ENCODE results near the gene LARGE1. TPM values are rescaled to one million over a fixed set of nuclear protein-coding genes. Genes with fewer than 3 reads are reported as not detected.

Gene LARGE1
- total and polyA plus RNA-seq, 2 of the 8 experiments (the other 6 are each of a cell fraction or from before 2014, with no cell fraction given) = 43.7 to 83.0 TPM

DNA sequence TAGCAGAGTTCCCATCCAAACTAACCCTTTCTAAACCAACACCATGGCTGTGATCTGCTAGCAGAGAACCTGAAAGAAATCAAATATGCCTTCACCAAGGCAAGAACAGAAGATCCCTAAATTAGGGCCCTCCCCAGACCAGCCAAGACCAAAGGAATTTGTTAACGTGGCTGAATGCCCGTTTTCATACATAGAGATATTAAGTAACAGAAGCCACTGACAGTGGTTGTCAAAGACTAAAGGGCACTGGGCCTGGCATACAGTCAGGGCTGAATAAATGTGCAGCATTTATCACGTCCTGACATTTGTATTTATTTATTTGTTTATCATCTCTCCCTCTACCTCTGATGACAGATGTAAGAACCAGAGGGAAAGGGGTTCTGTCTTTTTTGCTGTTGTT is 271.8 kb downstream of the LARGE1 start:
- Histone ChIP-seq H3K4me2 (ENCODE audit: insufficient read depth in 1 of 2, low read depth in 2 of 2, low read length in 2 of 2) (no peak overlapping the region), H4K5ac (ENCODE audit: insufficient read length, low read depth, low read length) (no peak overlapping the region), H3K79me2 (ENCODE audit: control insufficient read depth in 1 of 2, insufficient read depth in 2 of 2, low read length in 2 of 2) (peaks cover 0 to 53% of the 10 kb centered on the region in 2 experiments; a peak in 2 of 4 replicates), H3K56ac (replicated peaks; ENCODE audit: insufficient read length, low read depth, low read length) (no peak overlapping the region), H2BK120ac (replicated peaks; ENCODE audit: low read depth, low read length) (no peak overlapping the region), H3K4me1 (replicated peaks in 1 of 4; ENCODE audit: control insufficient read depth in 3 of 4, insufficient read depth in 4 of 4, low read length in 3 of 4) (no peaks in the 10 kb centered on the region), H3K9me3 (ENCODE audit: insufficient read depth in 2 of 2, low read depth in 1 of 2, low read length in 1 of 2) (peaks cover 0 to 3% of the 10 kb centered on the region in 2 experiments; a peak in 1 of 4 replicates), H4K20me1 (replicated peaks in 1 of 2; ENCODE audit: control insufficient read depth in 1 of 2, insufficient read depth in 2 of 2, low read length in 2 of 2) (no peaks in the 10 kb centered on the region), H2BK15ac (ENCODE audit: low read length) (no peak overlapping the region), H2AFZ (ENCODE audit: low read length) (no peak overlapping the region), H3K27ac (ENCODE audit: low read depth, low read length) (no peak overlapping the region), H3K23ac (ENCODE audit: insufficient read length) (no peak overlapping the region), H3K79me1 (ENCODE audit: low read depth, low read length) (no peaks in the 10 kb centered on the region; the same call in 1 of the 2 replicates), H3K14ac (ENCODE audit: insufficient read length) (no peak overlapping the region), H3K9ac (replicated peaks in 1 of 4; ENCODE audit: extremely low read depth in 1 of 4, low read depth in 3 of 4, low read length in 3 of 4) (no peak overlapping the region), H2AK5ac (ENCODE audit: low read depth, low read length) (no peak overlapping the region), H4K91ac (replicated peaks; ENCODE audit: insufficient read length, low read length) (no peak overlapping the region), H3K23me2 (ENCODE audit: low read depth, low read length) (no peaks in the 10 kb centered on the region), H2BK20ac (ENCODE audit: low read length) (no peak overlapping the region), H2BK5ac (ENCODE audit: low read depth, low read length) (no peak overlapping the region), H3K36me3 (ENCODE audit: control insufficient read depth in 2 of 4, insufficient read depth in 4 of 4, low read length in 3 of 4) (peaks cover 0 to 7% (median 3%) of the 10 kb centered on the region in 4 experiments; a peak in 5 of 8 replicates), H3K18ac (ENCODE audit: extremely low read depth, low read length) (no peak overlapping the region), H3K4me3 (ENCODE audit: extremely low read depth in 1 of 4, insufficient read depth in 2 of 4, low read depth in 3 of 4, low read length in 4 of 4) (no peak overlapping the region), H2BK12ac (ENCODE audit: low read depth, low read length) (no peak overlapping the region), H4K8ac (ENCODE audit: extremely low read depth, insufficient read depth, low read length) (no peak overlapping the region), H3K4ac (replicated peaks; ENCODE audit: insufficient read length, low read depth, low read length) (no peak overlapping the region), H3K27me3 (replicated peaks in 1 of 4; ENCODE audit: control insufficient read depth in 3 of 4, extremely low read depth in 1 of 4, insufficient read depth in 3 of 4, low read length in 3 of 4) (no peaks in the 10 kb centered on the region)
- POLR2A ChIA-PET (ENCODE audit: partially characterized antibody) = no interaction called here
- no peak for DNase-seq (ENCODE audit: low read depth in 1 of 2, low spot score in 2 of 2)
- FAIRE-seq = no peak
- 90% methylated on average over 3 of the region's 3 CpGs; no CpG with 5 or more reads in 1 of the 2 experiments for whole genome bisulfite sequencing, 2 experiments (ENCODE audit: extremely low coverage in 1 of 2, insufficient coverage in 1 of 2, insufficient read length in 1 of 2, insufficient replicate concordance in 2 of 2, low coverage in 1 of 2, low lambda C conversion rate in 2 of 2, missing lambda C conversion rate in 1 of 2)
- CTCF ChIA-PET (ENCODE audit: partially characterized antibody) = no interaction called here
- TF ChIP-seq EZH2 (IDR thresholded peaks at IDR 0.05; ENCODE audit: low read depth, low read length, severe bottlenecking) (no peak), EP300 (IDR thresholded peaks at IDR 0.05; ENCODE audit: borderline replicate concordance in 1 of 2, low read depth in 2 of 2, low read length in 2 of 2) (no peak), KDM4A (IDR thresholded peaks at IDR 0.05; ENCODE audit: low read depth, low read length, severe bottlenecking) (no peak), SIN3A (conservative IDR thresholded peaks at IDR 0.05 in 1 of 2, IDR thresholded peaks at IDR 0.05 in 1 of 2; ENCODE audit: low read depth in 1 of 2, low read length in 2 of 2) (no peak), BRCA1 (IDR thresholded peaks at IDR 0.05; ENCODE audit: low read depth, low read length) (no peak), RXRA (IDR thresholded peaks at IDR 0.05; ENCODE audit: insufficient read depth, low read depth, low read length) (no peak), TCF12 (IDR thresholded peaks at IDR 0.05; ENCODE audit: low read depth, low read length) (no peak), TAF7 (optimal IDR thresholded peaks at IDR 0.05; ENCODE audit: borderline replicate concordance, low read depth, low read length) (no peak), HDAC2 (IDR thresholded peaks at IDR 0.05; ENCODE audit: borderline replicate concordance in 1 of 2, low read depth in 2 of 2, low read length in 2 of 2) (no peak)
- TF ChIP-seq, protein P1, sequence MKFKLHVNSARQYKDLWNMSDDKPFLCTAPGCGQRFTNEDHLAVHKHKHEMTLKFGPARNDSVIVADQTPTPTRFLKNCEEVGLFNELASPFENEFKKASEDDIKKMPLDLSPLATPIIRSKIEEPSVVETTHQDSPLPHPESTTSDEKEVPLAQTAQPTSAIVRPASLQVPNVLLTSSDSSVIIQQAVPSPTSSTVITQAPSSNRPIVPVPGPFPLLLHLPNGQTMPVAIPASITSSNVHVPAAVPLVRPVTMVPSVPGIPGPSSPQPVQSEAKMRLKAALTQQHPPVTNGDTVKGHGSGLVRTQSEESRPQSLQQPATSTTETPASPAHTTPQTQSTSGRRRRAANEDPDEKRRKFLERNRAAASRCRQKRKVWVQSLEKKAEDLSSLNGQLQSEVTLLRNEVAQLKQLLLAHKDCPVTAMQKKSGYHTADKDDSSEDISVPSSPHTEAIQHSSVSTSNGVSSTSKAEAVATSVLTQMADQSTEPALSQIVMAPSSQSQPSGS (IDR thresholded peaks at IDR 0.05; ENCODE audit: low read length) = no peak
- TF ChIP-seq, protein P2, sequence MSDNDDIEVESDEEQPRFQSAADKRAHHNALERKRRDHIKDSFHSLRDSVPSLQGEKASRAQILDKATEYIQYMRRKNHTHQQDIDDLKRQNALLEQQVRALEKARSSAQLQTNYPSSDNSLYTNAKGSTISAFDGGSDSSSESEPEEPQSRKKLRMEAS (IDR thresholded peaks at IDR 0.05) = no peak
